GM19372 (cell line): ENCODE measurements around the gene LAD1.

ENCODE experiments used
- ATAC-seq: cut with Tn5 transposase; IDR thresholded peaks from one replicate; pipeline ENCODE4 v1.9.1; 2021; ENCODE audit warnings: mild to moderate bottlenecking, low read depth, moderate library complexity; ENCODE audit not compliant: unreplicated experiment

LAD1 gene

GRCh38 chr1:201353186-201353940 lies 45.8 kb downstream of the LAD1 start:
- no peak for ATAC-seq

GRCh38 chr1:201351617-201352016 lies 47.5 kb downstream of the LAD1 start:
- ATAC-seq = no peak

- no peak for ATAC-seq
Measured at GRCh38 chr1:201350884-201351283, 48.2 kb downstream of the LAD1 start.

- no peak for ATAC-seq
Measured at GRCh38 chr1:201350361-201350725, 48.8 kb downstream of the LAD1 start.

- ATAC-seq = no peak
Measured at GRCh38 chr1:201349092-201349491, 50.0 kb downstream of the LAD1 start.

- no peak for ATAC-seq
Measured at GRCh38 chr1:201348211-201348566, 50.9 kb downstream of the LAD1 start.

- no peak for ATAC-seq
Measured at GRCh38 chr1:201347498-201348210, 51.5 kb downstream of the LAD1 start.

GRCh38 chr1:201346987-201347386 lies 52.1 kb downstream of the LAD1 start:
- ATAC-seq = no peak

GRCh38 chr1:201346337-201346939 lies 52.7 kb downstream of the LAD1 start:
- no peak for ATAC-seq

- no peak for ATAC-seq
Measured at GRCh38 chr1:201345081-201345355, 54.1 kb downstream of the LAD1 start.

GRCh38 chr1:201344206-201345080 lies 54.7 kb downstream of the LAD1 start:
- ATAC-seq = no peak

- no peak for ATAC-seq
Measured at GRCh38 chr1:201341377-201341776, 57.7 kb downstream of the LAD1 start.

GRCh38 chr1:201336711-201337450 lies 62.2 kb downstream of the LAD1 start:
- no peak for ATAC-seq

- ATAC-seq = no peak
Measured at GRCh38 chr1:201335901-201336300, 63.2 kb downstream of the LAD1 start.

GRCh38 chr1:201335174-201335870 lies 63.8 kb downstream of the LAD1 start:
- ATAC-seq = no peak

GRCh38 chr1:201334325-201335173 lies 64.6 kb downstream of the LAD1 start:
- no peak for ATAC-seq

- ATAC-seq = no peak
Measured at GRCh38 chr1:201332616-201333335, 66.3 kb downstream of the LAD1 start.

GRCh38 chr1:201332021-201332420 lies 67.1 kb downstream of the LAD1 start:
- no peak for ATAC-seq
